Activated naive CD4-positive, alpha-beta T cell treated with anti-CD3 and anti-CD28 coated beads, Interleukin-2, amount 50 U/mL, for 72 hours (primary cell): Measurements from ENCODE around the gene OTOP3. TPM values are rescaled to one million over a fixed set of nuclear protein-coding genes. Genes with fewer than 3 reads are reported as not detected.

ENCODE experiments used
- ATAC-seq, 2 donors: fragments of 150-1000 bp; cut with Tn5 transposase; 2 replicates each; pipeline ENCODE4 v1.10.0; 2021; ENCODE audit warnings: mild to moderate bottlenecking in 2 of 2, moderate library complexity in 2 of 2
- DNase-seq, 2 donors: peaks; one replicate each; pipeline ENCODE4 v3.0.0; 2021 to 2022; ENCODE audit warnings: low spot score in 2 of 2
- H3K27ac Mint-ChIP-seq, 2 donors: one replicate each; pipeline ENCODE4 v1.8.0; 2022; ENCODE audit warnings: mild to moderate bottlenecking in 2 of 2, mixed read lengths in 2 of 2
- H3K36me3 Mint-ChIP-seq, 2 donors: one replicate each; pipeline ENCODE4 v1.8.0; 2022; ENCODE audit warnings: mixed read lengths in 2 of 2
- H3K9me3 Mint-ChIP-seq, 2 donors: one replicate each; pipeline ENCODE4 v1.8.0; 2022; ENCODE audit warnings: mixed read lengths in 2 of 2
- total RNA-seq, 2 donors: library from RNA; stranded (reverse); gene quantifications; one replicate each; pipeline ENCODE4 v1.2.3, GENCODE V29; 2022

Gene OTOP3
- total RNA-seq, 2 donors from 2014 or later, result not detected

- Mint-ChIP-seq H3K27ac (no peak overlapping the region), H3K36me3 (no peaks in the 10 kb centered on the region), H3K9me3 (no peaks in the 10 kb centered on the region)
- DNase-seq, result no peak
- ATAC-seq, result no peak
Measured at GRCh38 chr17:74951680-74952421, 16.2 kb downstream of the OTOP3 start.

GRCh38 chr17:74952431-74953133 is 16.9 kb downstream of the OTOP3 start:
- DNase-seq, result no peak
- Mint-ChIP-seq H3K36me3 (no peaks in the 10 kb centered on the region), H3K27ac (no peak overlapping the region), H3K9me3 (no peaks in the 10 kb centered on the region)
- no peak for ATAC-seq

DNA sequence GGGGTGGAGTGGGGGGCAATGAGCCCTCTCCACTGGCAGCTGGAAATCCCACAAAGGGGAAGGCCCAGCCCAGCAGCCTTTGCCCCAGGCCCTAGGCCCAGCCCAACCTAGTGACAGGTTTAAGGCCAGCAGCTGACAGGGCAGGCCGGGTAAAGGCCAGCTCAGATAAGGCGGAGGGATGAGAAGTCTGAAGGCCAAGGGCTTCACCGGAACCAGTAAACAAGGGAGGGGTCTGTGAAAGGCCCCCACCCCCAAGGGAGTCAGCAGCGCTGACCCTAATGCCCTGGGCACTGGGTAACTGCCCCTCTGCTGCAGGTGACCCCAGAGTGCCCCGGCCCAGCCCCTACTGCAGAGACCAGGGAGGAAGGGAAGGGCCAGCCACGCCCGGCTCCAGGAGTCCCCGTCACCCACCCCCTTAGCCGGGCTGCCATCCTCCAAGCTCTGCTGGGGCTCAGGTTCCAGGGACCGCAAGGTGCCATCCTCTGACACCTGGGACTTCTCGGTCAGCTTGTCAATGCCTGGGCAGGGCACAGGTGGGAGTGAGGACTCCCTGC is 17.5 kb downstream of the OTOP3 start:
- no peaks in the 10 kb centered on the region for H3K9me3 Mint-ChIP-seq

GRCh38 chr17:74954115-74954514 is 18.4 kb downstream of the OTOP3 start:
- no peak for ATAC-seq
- Mint-ChIP-seq H3K27ac (no peak overlapping the region), H3K36me3 (no peaks in the 10 kb centered on the region), H3K9me3 (no peaks in the 10 kb centered on the region)
- no peak for DNase-seq

More for the DNA sequence above, 17.5 kb downstream of the OTOP3 start:
- ATAC-seq, result no peak
- Mint-ChIP-seq H3K36me3 (no peaks in the 10 kb centered on the region), H3K27ac (no peak overlapping the region)
- DNase-seq, result no peak

DNA sequence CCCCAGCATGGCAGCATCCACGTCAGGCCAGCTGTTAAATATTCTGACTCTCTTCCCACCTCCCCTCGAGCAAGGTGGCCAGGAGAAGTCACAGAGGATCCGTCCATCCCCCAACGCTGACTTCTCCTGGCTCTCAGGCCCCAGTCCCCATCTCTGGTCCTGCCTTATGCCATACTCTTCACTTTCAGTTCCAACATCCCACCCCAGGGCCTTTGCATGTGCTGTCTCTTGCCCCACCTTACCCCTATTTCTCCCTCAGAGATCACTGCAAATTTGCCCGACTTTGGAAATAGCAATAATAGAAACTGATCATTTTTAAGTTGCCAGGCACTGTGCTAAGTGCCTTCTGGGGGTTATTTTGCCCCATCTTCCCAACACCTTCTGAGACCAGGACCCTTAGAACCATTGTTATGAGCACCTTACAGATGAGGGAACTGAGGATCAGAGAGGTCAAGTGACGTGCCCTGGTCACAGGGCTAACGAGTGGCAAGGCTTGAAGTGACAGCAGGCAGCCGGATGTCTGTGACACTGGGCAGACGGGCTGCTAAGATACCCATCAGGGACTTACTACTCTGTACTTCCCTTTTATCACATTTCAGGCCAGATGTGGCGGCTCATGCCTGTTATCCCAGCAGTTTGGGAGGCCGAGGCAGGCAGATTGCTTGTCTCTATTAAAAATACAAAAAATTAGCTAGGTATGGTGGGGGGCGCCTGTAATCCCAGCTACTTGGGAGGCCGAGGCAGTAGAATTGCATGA is 19.1 kb downstream of the OTOP3 start:
- Mint-ChIP-seq H3K9me3 (no peaks in the 10 kb centered on the region), H3K27ac (no peak overlapping the region), H3K36me3 (no peaks in the 10 kb centered on the region)
- ATAC-seq, result no peak
- no peak for DNase-seq

DNA sequence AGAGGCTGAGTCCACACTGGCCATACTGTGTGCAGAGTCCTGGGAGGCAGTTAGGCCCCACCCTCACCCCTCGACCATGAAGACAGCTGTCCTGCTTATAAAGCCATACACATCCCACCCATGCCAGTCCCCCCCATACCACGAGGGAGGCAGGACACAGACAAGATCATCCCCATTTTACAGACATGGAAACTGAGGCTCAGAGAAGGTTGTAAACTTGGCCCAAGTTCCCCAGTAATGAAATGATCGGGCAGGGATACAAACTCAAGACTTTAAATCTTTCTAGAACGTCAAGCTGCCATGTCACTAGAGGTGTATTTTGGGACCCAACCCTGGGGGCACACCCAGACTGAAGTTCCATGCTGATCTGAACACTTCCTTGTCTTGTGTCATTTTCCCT is 20.4 kb downstream of the OTOP3 start:
- DNase-seq (no peak), ATAC-seq (no peak)
- H3K36me3 Mint-ChIP-seq, result no peaks in the 10 kb centered on the region
- H3K9me3 Mint-ChIP-seq, result no peaks in the 10 kb centered on the region
- H3K27ac Mint-ChIP-seq, result no peak overlapping the region

DNA sequence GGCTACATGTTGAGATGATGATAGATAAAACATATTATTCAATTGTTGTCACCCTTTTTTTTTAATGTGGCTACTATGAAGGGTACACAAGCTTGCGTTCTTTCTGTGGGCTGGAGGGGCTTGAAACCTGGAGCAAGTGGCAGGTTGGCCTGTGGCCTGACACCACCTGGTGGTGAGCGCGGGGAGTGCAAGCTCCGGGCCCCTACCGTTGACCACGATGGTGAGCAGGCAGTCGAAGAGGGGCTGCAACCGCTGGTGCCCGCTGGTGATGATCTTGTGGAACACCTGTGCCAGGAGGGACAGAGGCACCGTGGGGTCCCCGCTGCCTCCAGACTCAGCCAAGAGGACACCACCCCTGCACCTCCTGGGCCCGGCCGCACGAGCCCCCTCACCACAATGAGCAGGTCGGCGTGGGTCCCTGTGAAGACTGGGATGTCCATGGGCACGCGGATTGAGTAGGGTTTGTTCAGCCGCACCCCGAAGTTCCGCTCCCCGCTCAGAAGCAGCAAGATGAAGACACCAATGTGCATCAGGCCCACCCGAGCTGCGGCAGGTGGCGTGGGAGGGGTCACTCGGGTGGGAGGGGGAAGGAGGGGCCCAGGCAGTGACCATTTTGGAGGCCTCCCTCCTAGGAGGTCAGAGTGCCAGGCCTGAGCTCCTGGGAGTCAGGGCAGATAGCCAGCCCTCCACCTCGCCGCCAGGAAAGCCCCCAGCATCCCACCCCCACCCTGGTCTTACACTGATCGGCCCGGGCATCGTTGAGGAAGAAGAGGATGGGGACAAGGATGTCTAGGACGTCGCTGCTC is 22.4 kb downstream of the OTOP3 start:
- no peak overlapping the region for H3K27ac Mint-ChIP-seq
- no peaks in the 10 kb centered on the region for H3K36me3 Mint-ChIP-seq
- DNase-seq (peak; percentile 73 to 94), ATAC-seq (peak; percentile 53 to 66)
- H3K9me3 Mint-ChIP-seq, result no peaks in the 10 kb centered on the region

DNA sequence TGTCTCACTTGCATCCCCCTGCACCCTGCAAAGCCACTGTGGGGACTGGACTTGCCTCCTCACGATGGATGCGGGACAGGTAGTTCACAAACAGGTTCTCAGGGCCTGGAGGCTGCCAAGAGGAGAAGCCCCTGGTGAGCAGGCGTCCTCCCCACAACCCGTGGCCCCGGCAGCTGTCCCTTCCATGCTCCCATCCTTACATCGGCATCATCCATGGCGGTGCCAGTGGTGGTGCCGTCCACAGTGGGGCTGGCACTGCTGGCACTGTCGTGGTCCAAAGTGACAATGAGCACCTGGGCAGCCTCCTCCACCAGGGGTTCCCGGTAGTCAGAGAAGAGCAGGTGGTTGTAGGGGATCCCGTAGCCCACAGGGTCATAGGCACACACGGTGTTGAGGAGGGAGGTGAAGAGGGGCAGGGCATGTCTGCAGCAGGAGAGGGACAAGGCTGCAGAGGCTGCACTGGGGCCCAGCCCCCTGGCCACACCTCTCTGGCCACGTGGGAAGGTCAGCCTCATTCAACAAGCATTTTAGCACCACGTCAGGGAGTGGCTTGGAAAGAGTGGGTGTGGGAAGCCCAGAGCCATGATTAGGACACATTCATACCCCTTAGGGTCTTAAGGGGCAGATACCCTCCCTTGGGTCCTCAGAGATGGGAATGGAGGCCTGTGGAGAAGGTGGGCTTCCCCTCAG is 24.3 kb downstream of the OTOP3 start:
- no peak for ATAC-seq
- no peak for DNase-seq
- Mint-ChIP-seq H3K9me3 (no peaks in the 10 kb centered on the region), H3K27ac (no peak overlapping the region), H3K36me3 (no peaks in the 10 kb centered on the region)

GRCh38 chr17:74960570-74961342 is 25.1 kb downstream of the OTOP3 start:
- ATAC-seq, result peak; percentile 50 to 68

GRCh38 chr17:74961657-74962350 is 26.1 kb downstream of the OTOP3 start:
- DNase-seq (peak; percentile 84 to 90), ATAC-seq (peak; percentile 75 to 88)
- no peak overlapping the region for H3K27ac Mint-ChIP-seq
- H3K36me3 Mint-ChIP-seq, result no peaks in the 10 kb centered on the region
- no peaks in the 10 kb centered on the region for H3K9me3 Mint-ChIP-seq

More at GRCh38 chr17:74960570-74961342, 25.1 kb downstream of the OTOP3 start:
- Mint-ChIP-seq H3K9me3 (no peaks in the 10 kb centered on the region), H3K27ac (no peak overlapping the region), H3K36me3 (no peaks in the 10 kb centered on the region)
- peak in 1 of 2 donors; percentile 48 for DNase-seq

- DNase-seq (no peak), ATAC-seq (no peak)
- no peaks in the 10 kb centered on the region for H3K36me3 Mint-ChIP-seq
- H3K27ac Mint-ChIP-seq, result no peak overlapping the region
- no peaks in the 10 kb centered on the region for H3K9me3 Mint-ChIP-seq
Measured at GRCh38 chr17:74962622-74963394, 27.1 kb downstream of the OTOP3 start.

- H3K9me3 Mint-ChIP-seq, result no peaks in the 10 kb centered on the region
- ATAC-seq (no peak), DNase-seq (no peak)
- H3K36me3 Mint-ChIP-seq, result no peaks in the 10 kb centered on the region
- peak overlapping the region in 1 of 2 donors; percentile 50 for H3K27ac Mint-ChIP-seq
Measured at GRCh38 chr17:74963656-74964055, 28.0 kb downstream of the OTOP3 start.

GRCh38 chr17:74964246-74964761 is 28.6 kb downstream of the OTOP3 start:
- Mint-ChIP-seq H3K36me3 (no peaks in the 10 kb centered on the region), H3K27ac (no peak overlapping the region), H3K9me3 (no peaks in the 10 kb centered on the region)
- ATAC-seq (no peak), DNase-seq (no peak)
